Muscle of arm (tissue), 12 donors: ENCODE results near the gene FRMD4B. TPM values are rescaled to one million over a fixed set of nuclear protein-coding genes. Genes with fewer than 3 reads are reported as not detected.
"Not testable (repeated sequence)": the region's sequence is repeated elsewhere in the genome, so short reads cannot be mapped to it uniquely, and the experiment has no call there.

Experiments used
- DNase-seq: peaks from one replicate; pipeline ENCODE4 v3.0.0-alpha.2; 2013
- polyA plus RNA-seq, 12 donors: library from polyadenylated mRNA; unstranded; fragments of 120-200 nt; gene quantifications; one replicate each; pipeline ENCODE4 v1.2.1, GENCODE V29; 2013; ENCODE audit not compliant: insufficient read length in 12 of 12

FRMD4B gene
- polyA plus RNA-seq, 12 donors = 12.1 to 29.8 (median 17.8) TPM; not detected in 1

- DNase-seq = no peak
Observed at GRCh38 chr3:69248436-69248835, 137.5 kb downstream of the FRMD4B start.

DNA sequence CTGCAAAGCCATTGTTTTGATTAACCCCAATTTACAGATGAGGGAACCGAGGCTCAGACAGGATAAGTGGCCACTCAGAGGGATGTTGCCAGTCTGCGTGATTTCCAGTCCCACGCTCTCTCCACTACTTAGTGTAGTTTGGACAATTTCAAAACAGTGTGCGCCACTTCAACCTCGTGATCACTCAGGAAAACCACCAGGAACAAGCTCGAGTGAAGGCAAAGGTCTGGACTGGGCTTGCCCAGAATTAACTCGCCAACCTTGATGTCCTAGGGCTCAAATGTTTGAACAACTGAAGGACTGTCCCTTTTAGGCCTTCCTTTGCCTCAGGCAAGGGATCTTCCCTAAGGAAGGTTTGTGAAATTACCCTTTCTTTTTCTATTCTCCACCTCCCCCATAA, 139.3 kb downstream of the FRMD4B start:
- DNase-seq = no peak

GRCh38 chr3:69244039-69244438, 141.8 kb downstream of the FRMD4B start:
- no peak for DNase-seq

DNA sequence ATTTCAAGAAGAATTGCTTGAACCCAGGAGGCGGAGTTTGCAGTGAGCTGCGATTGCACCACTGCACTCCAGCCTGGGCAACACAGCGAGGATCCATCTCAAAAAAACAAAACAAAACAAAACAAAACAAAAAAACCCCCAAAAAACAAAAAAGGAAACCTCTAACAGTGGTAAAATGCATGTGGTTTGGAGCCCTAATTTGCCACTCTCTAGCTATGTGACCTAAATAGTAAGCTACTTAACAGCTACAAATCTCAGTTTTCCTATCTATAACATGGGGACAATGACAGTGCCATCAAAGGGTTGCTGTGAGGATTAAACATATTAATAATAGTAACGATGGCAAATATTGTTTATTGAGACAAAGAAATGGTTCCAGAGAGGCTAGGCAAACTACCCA, 144.1 kb downstream of the FRMD4B start:
- no peak for DNase-seq

DNA sequence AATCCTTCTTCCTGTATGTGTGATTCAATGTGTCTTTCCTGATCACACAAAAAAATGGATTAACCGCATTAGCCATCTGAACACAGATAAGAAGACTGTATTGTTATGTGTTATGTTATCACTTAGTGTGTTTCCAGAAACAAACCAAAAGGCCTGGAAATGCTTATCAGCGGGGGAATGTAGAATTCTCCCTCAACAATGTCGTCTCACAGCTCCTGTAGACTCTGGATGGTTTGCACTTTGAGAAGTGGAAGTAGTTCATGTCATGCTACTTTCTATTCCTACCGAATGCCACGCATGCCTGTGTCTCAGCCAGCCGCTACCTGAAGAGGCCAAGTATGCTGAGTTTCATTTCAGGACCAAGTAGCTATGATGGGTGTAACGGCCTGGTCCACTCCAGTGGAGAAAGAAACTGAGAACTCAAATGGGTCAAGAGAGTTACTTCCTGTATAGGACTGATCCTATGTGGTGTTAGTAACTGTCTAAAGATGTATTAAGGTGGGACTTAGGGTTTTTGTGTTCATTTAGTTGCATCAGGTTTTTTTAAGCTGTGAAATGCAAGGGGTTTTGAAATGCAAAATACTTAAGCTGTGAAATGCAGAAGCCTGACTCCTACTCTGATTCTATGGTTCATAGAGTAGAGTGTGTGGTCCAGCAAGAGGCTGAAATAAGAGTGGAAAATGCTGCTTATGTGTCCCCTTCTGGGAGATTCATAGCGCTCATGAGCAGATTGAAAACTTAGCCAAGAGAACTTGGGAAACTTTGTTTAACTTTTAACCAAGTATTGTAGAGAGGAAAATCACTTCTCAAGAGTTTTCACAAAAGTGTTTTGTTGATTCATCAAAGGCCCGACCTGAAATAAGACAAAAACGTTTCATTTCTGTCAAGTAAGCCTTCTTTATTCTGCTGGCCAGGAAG, 145.0 kb downstream of the FRMD4B start:
- peak; percentile 18 for DNase-seq

DNA sequence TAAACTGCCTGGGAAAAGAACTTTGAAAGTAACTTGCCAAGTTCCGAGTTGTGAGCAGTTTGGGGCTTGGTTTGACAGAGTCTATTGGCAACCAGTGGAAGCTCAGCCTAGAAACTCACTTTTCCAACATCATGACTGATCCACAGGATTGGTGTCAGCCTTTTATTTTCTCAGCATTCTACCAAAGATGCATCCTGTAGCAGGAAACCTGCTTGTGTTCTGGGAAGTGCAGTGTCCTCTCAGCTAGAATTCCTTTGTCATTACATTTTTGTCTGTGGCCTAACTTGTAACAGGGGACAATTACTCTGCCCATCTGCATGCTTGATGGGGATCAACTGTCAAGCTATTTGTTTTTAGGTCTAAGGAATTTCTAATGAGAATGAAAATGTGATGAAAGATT, 146.8 kb downstream of the FRMD4B start:
- no peak for DNase-seq

- DNase-seq = no peak
Observed at GRCh38 chr3:69236812-69237707, 148.8 kb downstream of the FRMD4B start.

DNA sequence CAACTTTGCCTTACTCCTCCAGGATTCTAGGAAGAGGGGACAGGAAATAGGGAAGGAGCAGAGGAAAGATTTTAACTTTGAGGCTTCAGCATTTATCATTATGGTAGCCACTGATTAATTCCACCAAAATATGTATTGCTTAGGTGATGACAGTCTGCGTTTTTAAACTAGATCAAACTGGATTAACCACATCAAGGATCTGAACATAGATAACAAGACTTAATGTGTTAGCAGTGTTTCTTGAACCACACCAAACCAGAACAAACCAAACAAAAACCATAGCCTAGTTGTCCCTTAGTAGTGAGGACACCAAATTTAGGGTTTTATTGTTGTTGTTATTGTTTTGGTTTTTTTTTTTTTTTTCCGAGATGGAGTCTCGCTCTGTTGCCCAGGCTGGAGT, 150.0 kb downstream of the FRMD4B start:
- DNase-seq = no peak

- DNase-seq = not testable (repeated sequence)
Observed at GRCh38 chr3:69235227-69235626, 150.7 kb downstream of the FRMD4B start.

DNA sequence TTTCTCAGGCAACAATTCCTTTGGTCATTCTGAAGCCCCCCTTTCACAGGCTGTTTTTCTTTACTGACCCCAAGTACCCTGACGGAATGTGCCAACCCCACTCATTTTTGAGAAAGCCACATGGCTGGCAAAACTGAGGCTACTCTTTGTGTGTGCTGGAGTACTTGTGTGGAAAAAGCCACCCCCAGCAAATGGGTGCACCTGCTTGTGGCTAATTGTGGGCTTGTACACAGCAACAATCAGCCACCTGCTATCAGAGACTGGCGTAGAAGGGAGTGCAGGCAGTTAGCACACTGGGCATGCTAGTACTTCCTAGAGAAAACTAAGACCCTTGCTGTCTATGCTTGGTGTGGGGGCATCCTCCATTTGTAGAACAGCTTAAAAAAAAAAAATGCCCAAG, 153.4 kb downstream of the FRMD4B start:
- DNase-seq = no peak

GRCh38 chr3:69231929-69232440, 153.9 kb downstream of the FRMD4B start:
- no peak for DNase-seq

GRCh38 chr3:69226071-69226470, 159.8 kb downstream of the FRMD4B start:
- DNase-seq = no peak

GRCh38 chr3:69219101-69219708, 166.7 kb downstream of the FRMD4B start:
- no peak for DNase-seq

- DNase-seq = no peak
Observed at GRCh38 chr3:69218079-69218478, 167.8 kb downstream of the FRMD4B start.

- DNase-seq = no peak
Observed at GRCh38 chr3:69216981-69217380, 168.9 kb downstream of the FRMD4B start.

DNA sequence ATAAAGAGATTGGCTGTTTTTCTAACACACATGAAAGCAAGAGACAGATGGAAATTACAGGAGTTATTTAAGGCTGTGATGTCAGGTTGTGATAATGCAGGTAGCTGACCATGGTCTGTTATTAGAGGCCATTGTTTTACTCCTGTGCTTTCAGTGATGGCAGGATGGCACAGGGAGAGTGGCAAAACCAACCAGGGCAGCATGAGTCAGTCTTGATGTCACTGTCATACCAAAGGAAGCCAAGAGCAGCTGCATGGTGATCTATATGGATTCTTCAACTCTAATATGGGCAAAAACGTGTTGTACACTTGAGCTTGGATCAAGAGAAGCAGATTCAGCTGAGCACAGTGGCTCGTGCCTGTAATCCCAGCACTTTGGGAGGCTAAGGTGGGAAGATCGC, 171.6 kb downstream of the FRMD4B start:
- DNase-seq = no peak

- no peak for DNase-seq
Observed at GRCh38 chr3:69212411-69213160, 173.3 kb downstream of the FRMD4B start.

DNA sequence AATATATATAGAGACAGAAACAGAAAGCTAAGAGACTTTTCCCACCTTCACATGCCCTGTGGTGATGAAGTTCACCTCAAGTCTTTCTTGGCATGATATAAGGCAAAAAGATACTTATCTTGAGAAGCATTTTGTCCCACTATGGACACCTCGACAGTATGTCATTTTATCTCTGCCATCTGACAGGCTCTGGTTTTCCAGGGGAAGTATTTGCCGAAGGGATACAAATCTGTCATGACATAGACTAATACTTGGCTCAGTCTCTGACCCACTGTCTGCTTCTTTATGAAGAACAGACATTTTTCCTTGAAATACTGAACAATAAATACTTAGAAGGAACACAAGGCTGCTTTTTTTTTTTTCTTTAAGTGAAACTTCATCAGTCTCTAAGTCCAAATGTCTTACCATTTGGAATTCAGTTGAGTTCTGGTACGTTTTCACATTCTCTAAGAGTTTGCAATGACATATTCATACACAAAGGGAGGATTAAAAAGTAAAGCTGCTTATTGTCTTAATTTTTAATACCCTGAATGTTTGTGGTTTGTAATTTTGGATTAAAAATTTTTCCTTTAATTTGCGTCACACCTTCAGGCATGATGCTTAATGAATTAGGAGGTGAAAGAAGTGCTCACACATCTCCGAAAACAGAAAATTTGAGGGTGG, 175.7 kb downstream of the FRMD4B start:
- DNase-seq = no peak

- no peak for DNase-seq
Observed at GRCh38 chr3:69209413-69209812, 176.5 kb downstream of the FRMD4B start.

GRCh38 chr3:69207031-69207430, 178.9 kb downstream of the FRMD4B start:
- no peak for DNase-seq

DNA sequence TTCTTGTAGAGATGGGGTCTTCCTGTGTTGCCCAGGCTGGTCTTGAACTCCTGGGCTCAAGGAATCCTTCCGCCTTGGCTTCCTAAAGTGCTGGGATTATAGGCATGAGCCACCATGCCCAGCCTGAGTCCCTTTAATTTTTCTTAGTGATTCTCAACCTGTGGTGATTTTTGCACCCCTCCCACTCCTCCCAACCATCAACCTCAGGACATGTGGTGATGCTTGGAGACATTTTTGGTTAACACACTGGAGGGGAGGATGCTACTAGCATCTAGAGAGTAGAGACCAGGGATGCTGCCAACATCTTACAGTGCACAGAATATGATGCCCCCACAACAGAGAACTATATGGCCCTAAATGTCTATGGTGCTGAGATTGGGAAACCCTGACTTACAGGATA, 180.5 kb downstream of the FRMD4B start:
- DNase-seq = no peak
